Loucy (cell line): ENCODE measurements around the gene C1orf35.

ENCODE experiments used
- H2AFZ ChIP-seq: fragments of 200-600 bp; sonication (generic); 2 replicates; pipeline ENCODE4 v1.6.0; 2016; ENCODE audit warnings: antibody characterized with exemption, mild to moderate bottlenecking, low read length, moderate library complexity
- H3F3A ChIP-seq: fragments of 200-600 bp; 2 replicates; pipeline ENCODE4 v1.6.0; 2016; ENCODE audit warnings: antibody characterized with exemption, low read depth, mild to moderate bottlenecking
- H3K27me3 ChIP-seq: fragments of 200-600 bp; sonication (generic); 2 replicates; pipeline ENCODE4 v1.6.1; 2014; ENCODE audit warnings: low read length, mild to moderate bottlenecking; ENCODE audit not compliant: insufficient read depth, poor library complexity, severe bottlenecking
- H3K36me3 ChIP-seq: fragments of 200-600 bp; sonication (generic); 2 replicates; pipeline ENCODE4 v1.6.1; 2016; ENCODE audit warnings: low read length; ENCODE audit not compliant: insufficient read depth
- H3K4me1 ChIP-seq: fragments of 200-600 bp; sonication (generic); 2 replicates; pipeline ENCODE4 v1.5.1; 2014; ENCODE audit warnings: low read length, mild to moderate bottlenecking; ENCODE audit not compliant: insufficient read depth, poor library complexity, severe bottlenecking
- H3K4me2 ChIP-seq: fragments of 200-600 bp; sonication (generic); 2 replicates; pipeline ENCODE4 v1.6.0; 2014; ENCODE audit warnings: antibody characterized with exemption, low read length, low read depth, mild to moderate bottlenecking; ENCODE audit not compliant: poor library complexity, severe bottlenecking
- H3K4me3 ChIP-seq: fragments of 200-600 bp; sonication (generic); 2 replicates; pipeline ENCODE4 v1.5.1; 2014; ENCODE audit warnings: low read length, mild to moderate bottlenecking, mixed read lengths; ENCODE audit not compliant: poor library complexity, severe bottlenecking
- H3K79me2 ChIP-seq: fragments of 200-600 bp; sonication (generic); 2 replicates; pipeline ENCODE4 v1.6.1; 2014; ENCODE audit warnings: low read length; ENCODE audit not compliant: insufficient read depth
- H3K9ac ChIP-seq: fragments of 200-600 bp; sonication (generic); 2 replicates; pipeline ENCODE4 v1.6.0; 2014; ENCODE audit warnings: mild to moderate bottlenecking, low read depth, low read length, moderate library complexity; ENCODE audit not compliant: poor library complexity, severe bottlenecking
- H3K9me2 ChIP-seq: fragments of 200-600 bp; sonication (generic); replicated peaks from 2 replicates; pipeline ENCODE4 v1.6.1; 2016; ENCODE audit warnings: low read depth, low read length, mixed read lengths
- H3K9me3 ChIP-seq: fragments of 200-600 bp; sonication (generic); 2 replicates; pipeline ENCODE4 v1.6.1; 2014; ENCODE audit warnings: mild to moderate bottlenecking, antibody characterized with exemption, low read length, low read depth; ENCODE audit not compliant: insufficient read depth
- H4K20me1 ChIP-seq: fragments of 200-600 bp; sonication (generic); 2 replicates; pipeline ENCODE4 v1.6.0; 2014; ENCODE audit warnings: antibody characterized with exemption, low read length, mild to moderate bottlenecking; ENCODE audit not compliant: insufficient read depth, poor library complexity, severe bottlenecking
- CTCF ChIP-seq: fragments of 200-600 bp; sonication (generic); conservative IDR thresholded peaks from 2 replicates; pipeline ENCODE4 v1.5.1; 2014; ENCODE audit warnings: mild to moderate bottlenecking, antibody characterized with exemption, low read length
- EZH2phosphoT487 ChIP-seq: fragments of 200-600 bp; IDR thresholded peaks from 2 replicates; pipeline ENCODE4 v1.6.1; 2018; ENCODE audit warnings: antibody characterized with exemption, mild to moderate bottlenecking, moderate library complexity, borderline replicate concordance

Gene C1orf35

DNA sequence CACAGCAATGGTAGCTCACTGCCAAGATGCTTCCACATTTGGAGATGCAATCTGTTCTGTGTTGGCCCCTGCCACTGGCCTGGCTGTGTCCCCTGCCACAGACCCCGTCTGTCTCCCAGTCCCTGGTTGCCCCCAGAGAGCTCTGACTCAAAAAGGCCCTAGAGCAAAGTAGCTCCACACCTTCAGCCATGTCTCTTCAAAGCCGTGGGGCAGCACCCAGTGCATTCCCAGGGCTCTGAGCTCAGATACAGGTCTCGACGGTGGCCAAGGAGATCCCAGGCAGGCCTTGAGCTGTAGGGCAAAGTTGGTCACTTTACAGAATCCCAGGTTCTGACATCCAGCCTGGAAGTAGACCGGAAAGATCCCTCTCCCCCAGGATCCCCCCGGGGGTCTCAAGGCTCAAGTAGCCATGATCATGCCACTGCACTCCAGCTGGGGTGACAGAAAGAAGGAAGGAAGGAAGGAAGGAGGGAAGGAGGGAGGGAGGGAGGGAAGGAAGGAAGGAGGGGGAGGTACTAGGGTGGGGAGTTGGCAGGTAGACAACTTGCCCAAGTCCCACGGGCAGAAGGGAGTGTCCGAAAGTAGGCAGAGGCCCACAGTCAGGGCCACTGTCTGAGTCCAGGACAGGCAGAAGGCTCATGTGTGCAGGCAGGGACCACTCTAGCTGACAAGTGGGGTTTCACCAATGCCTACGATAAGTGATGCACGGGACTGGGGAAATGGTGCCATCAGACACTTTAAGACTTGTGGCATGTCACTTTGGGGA, 25.4 kb downstream of the C1orf35 start:
- H3K4me3 ChIP-seq: no peak overlapping the region
- no peaks in the 10 kb centered on the region for H3K36me3 ChIP-seq
- H2AFZ ChIP-seq: no peak overlapping the region
- peaks cover 5% of the 10 kb centered on the region for H4K20me1 ChIP-seq
- H3K79me2 ChIP-seq: peaks cover 28% of the 10 kb centered on the region
- H3K9me3 ChIP-seq: no peaks in the 10 kb centered on the region
- H3K4me2 ChIP-seq: no peak overlapping the region
- peaks cover 12% of the 10 kb centered on the region for H3K4me1 ChIP-seq
- H3F3A ChIP-seq: no peaks in the 10 kb centered on the region
- peaks cover 1% of the 10 kb centered on the region for H3K27me3 ChIP-seq
- no peak overlapping the region for H3K9ac ChIP-seq
- H3K9me2 ChIP-seq: no peaks in the 10 kb centered on the region
- TF ChIP-seq EZH2phosphoT487: no peak
- TF ChIP-seq CTCF: no peak

DNA sequence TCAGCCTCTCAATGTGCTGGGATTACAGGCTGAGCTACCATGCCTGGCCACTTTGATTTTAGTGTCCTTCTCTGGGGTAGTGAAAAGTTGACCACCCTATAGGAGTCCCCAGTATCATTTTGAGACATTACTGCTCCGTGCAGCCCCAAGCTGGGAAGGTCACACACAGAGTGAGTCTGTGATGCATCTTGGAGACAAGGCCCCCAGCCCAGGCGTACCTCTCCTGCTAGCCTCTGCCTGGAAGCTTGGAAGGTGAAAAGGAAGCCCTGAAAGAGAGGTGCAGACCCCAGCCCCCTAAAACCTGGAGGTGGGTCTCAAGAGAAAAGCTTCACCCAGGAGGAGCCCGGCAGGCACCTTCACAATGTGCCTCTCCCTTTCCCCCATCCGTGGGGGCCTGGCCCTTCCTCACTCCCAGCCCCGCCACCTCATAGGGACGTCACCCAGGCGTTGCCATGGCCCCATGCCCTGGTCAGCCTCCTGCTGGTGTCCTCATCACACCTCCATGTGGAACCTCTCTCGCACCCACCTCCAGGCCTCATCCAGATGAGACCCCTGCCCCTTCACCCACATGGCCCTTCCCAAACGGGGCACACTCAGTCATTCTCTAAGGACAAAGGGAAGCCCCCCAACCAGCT, 26.2 kb downstream of the C1orf35 start:
- Histone ChIP-seq H3K4me3 (no peak overlapping the region), H3K4me2 (no peak overlapping the region), H3K9ac (no peak overlapping the region), H3K27me3 (no peaks in the 10 kb centered on the region), H3K36me3 (no peaks in the 10 kb centered on the region), H3K9me3 (no peaks in the 10 kb centered on the region), H4K20me1 (peaks cover 4% of the 10 kb centered on the region), H3F3A (no peaks in the 10 kb centered on the region), H2AFZ (no peak overlapping the region), H3K9me2 (no peaks in the 10 kb centered on the region), H3K4me1 (peaks cover 12% of the 10 kb centered on the region), H3K79me2 (peaks cover 22% of the 10 kb centered on the region)
- no peak for TF ChIP-seq EZH2phosphoT487
- TF ChIP-seq CTCF: no peak

- no peaks in the 10 kb centered on the region for H3K36me3 ChIP-seq
- H3K9ac ChIP-seq: no peak overlapping the region
- peaks cover 6% of the 10 kb centered on the region for H3K4me1 ChIP-seq
- no peak for TF ChIP-seq EZH2phosphoT487
- TF ChIP-seq CTCF: no peak
- no peak overlapping the region for H3K4me3 ChIP-seq
- no peak overlapping the region for H3K4me2 ChIP-seq
- H3F3A ChIP-seq: no peaks in the 10 kb centered on the region
- H3K27me3 ChIP-seq: no peaks in the 10 kb centered on the region
- H3K9me3 ChIP-seq: no peaks in the 10 kb centered on the region
- peaks cover 11% of the 10 kb centered on the region; the same call in 1 of the 2 replicates for H3K79me2 ChIP-seq
- no peaks in the 10 kb centered on the region for H4K20me1 ChIP-seq
- H2AFZ ChIP-seq: no peak overlapping the region
- H3K9me2 ChIP-seq: no peaks in the 10 kb centered on the region
These were observed 27.3 kb downstream of the C1orf35 start for GRCh38 chr1:228075801-228076271.
